NB4 (cell line): ENCODE data around the gene MPZL1.

Experiments
- CTCF ChIP-seq: IDR thresholded peaks from one replicate; pipeline ENCODE4 v1.5.1; 2012; ENCODE audit warnings: low read depth, low read length
- MYC ChIP-seq: IDR thresholded peaks from 2 replicates; pipeline ENCODE4 v1.6.1; 2011; ENCODE audit warnings: low read depth, low read length
- POLR2A ChIP-seq: IDR thresholded peaks from 2 replicates; pipeline ENCODE4 v1.6.1; 2011; ENCODE audit warnings: mild to moderate bottlenecking; ENCODE audit not compliant: insufficient read length; ENCODE audit errors: extremely low read depth

GRCh38 chr1:167777269-167777650, 55.5 kb downstream of the MPZL1 start:
- TF ChIP-seq CTCF (no peak), POLR2A (no peak), MYC (no peak)
